Stimulated activated CD8-positive, alpha-beta memory T cell treated with anti-CD3 and anti-CD28 coated beads, Interleukin-4, amount 100 ng/mL, for 1 hour (primary cell): ENCODE results near the gene SBF1.
"Not testable (repeated sequence)": the region's sequence is repeated elsewhere in the genome, so short reads cannot be mapped to it uniquely, and the experiment has no call there.

ENCODE experiments used
- DNase-seq, 2 donors: peaks; one replicate each; pipeline ENCODE4 v3.0.0-alpha.2; 2020; ENCODE audit warnings: low read depth in 2 of 2, low spot score in 1 of 2

Gene SBF1

GRCh38 chr22:50434849-50435248, 40.0 kb downstream of the SBF1 start:
- no peak for DNase-seq

DNA sequence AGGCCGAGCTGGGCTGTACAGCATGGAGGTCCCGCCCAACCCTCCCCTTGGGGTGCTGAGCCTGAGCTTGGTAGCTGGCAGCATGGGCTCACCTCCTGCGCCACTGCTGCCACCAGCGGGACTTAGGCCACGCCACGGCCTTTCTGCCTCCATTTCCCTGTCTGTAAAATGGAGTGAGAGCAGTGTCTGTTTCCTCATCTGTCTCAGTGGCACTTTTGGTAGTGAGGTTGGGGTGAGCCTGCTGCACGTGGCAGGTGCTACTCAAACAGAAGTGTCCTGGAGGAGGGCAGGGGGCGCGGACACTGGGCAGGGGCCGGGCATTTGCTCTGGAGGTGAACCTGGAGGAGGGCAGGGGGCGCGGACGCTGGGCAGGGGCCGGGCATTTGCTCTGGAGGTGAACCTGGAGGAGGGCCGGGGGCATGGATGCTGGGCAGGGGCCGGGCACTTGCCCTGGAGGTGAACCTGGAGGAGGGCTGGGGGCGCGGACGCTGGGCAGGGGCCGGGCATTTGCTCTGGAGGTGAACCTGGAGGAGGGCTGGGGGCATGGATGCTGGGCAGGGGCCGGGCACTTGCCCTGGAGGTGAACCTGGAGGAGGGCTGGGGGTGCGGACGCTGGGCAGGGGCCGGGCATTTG, 41.8 kb downstream of the SBF1 start:
- not testable (repeated sequence) for DNase-seq

GRCh38 chr22:50432131-50432876, 42.5 kb downstream of the SBF1 start:
- DNase-seq: no peak

DNA sequence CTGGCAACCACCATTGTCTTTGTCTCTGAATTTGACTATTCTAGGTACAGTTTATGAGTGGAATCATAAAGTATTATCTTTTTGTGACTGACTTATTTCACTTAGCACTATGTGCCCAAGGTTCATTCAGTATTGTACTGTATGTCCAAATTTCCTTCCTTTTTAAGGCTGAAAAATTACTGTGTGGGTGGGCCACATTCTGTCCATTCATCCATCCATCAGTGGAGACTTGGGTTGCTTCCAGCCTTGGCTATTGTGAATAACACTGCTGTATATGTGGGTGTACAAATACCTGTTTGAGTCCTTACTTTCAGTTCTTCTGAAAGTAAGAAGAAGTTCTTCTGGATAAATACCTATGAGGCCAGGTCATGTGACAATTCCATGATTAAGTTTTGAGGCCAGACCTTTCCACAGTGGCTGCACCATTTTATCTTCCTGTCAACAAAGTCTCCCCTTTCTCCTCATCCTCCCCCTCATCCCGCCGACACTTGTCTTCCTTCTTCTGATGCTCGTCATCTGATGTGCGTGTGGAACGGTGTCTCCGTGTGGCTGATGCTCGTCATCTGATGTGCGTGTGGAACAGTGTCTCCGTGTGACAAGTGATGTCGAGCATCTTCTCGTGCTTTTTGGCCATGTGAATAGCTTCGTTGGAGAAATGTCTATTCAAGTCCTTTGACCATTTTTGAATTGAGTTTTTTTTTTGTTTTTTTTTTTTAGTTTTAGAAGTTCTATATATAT, 49.5 kb downstream of the SBF1 start:
- no peak for DNase-seq

- no peak for DNase-seq
Measured at GRCh38 chr22:50423956-50424355, 50.9 kb downstream of the SBF1 start.

DNA sequence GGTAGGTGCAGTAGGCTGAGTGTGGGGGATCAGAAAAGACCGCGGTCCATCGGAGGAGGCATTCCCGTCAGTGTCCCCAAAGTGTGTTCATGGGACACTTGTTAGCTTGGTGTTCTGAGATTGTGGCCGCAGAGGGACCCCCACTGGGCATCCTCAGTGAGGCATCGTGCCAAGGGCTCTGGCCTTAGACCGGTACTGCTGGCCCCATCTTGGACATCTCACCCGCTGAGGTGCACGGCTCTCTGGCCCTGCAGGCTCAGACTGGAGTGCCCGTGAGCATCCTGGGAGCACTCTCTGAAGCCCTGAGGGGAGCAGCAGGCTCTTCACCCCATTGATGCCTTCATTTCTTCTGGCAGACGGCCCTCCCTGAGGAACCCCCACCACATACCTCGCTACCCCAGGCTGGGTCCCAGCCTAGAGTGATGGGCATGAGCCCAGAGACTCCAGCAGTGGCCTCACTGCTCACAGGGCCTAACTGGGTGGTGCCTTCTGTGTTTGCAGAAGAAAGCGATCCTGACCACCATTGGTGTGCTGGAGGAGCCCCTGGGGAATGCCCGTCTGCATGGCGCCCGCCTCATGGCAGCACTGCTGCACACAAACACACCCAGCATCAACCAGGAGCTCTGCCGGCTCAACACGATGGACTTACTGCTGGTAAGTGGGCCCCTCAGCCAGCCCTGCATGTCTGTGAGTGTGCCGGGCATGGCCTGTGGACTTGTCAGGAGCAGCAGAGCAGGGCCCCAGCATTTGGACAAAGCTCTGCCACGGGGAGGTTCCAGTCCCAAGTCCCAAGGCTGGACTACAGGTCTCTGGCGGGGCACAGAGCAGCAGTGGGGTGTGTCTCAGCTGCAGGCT, 51.6 kb downstream of the SBF1 start:
- DNase-seq: no peak

DNA sequence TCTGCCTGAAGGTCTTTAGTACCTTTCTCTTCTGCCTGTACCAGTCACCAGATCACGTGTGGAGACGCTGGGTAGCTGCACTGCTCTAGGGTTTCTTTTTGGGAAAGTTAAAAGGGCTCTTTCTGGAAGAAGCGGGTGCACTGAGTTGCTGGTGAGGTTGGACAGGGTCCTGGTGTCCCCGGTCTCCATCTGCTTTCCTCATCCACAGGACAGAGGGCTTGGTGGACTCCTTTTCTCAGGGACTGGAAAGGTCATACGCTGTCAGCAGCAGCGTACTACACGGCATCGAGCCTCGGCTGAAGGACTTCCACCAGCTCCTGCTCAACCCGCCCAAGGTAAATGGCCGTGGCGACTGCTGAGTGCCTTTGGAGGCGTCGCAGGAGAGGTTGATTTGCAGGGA, 52.8 kb downstream of the SBF1 start:
- DNase-seq: no peak

DNA sequence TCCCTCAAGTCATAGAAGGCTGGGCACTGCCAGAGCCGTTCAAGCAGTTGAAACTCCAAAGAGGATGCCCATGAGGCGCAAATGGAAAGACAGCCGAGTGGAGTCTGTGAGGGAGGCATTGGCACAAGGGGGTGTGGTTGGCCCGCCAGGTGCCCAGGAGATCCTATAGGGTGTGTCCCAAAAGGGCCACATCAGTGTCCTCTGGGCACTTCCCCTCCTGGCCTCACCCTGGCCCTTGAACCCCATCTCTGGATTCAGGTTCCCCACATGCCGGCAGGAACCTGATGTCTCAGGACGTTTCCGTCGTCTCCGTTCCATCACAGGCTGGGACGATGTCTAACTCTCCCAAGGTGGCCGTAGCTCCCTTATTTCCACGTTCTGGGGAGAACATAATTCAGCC, 54.3 kb downstream of the SBF1 start:
- no peak for DNase-seq

DNA sequence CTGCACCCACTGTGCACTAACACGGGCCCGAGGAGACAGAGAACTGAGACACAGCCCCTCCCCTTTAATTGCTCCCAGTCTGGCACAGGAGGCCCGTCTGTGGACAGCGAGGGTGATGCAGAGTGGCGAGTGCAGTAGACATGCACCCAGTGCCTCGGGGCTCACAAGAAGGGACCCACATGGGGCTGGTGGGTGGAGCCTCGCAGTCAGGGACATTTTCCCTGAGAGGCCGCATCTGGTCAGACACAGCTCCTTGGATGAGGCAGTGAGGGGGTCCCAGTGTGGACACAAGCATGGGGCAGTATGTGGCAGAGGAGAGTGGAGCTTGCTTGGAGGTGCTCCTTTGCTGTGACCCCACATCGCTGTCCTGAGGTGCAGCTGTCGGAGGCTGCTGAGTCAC, 54.8 kb downstream of the SBF1 start:
- no peak for DNase-seq

DNA sequence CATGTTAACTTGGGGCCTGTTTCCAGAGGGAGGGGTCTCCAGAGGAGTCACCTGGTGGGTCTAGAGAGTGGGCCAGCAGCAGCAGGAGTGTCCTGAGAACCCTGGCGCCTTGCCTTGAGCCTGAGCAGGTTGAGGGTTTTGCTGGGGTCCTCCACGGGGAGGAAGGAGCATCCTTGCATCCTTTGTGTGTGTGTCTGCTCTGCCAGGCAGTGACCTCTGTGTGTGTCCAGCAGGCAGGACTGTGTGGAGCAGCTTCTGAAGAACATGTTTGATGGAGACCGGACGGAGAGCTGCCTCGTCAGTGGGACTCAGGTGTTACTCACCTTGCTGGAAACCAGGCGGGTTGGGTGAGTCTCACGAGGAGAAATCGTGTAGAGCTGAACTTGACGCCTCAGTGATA, 55.7 kb downstream of the SBF1 start:
- no peak for DNase-seq

- no peak for DNase-seq
Measured at GRCh38 chr22:50418624-50419023, 56.2 kb downstream of the SBF1 start.

DNA sequence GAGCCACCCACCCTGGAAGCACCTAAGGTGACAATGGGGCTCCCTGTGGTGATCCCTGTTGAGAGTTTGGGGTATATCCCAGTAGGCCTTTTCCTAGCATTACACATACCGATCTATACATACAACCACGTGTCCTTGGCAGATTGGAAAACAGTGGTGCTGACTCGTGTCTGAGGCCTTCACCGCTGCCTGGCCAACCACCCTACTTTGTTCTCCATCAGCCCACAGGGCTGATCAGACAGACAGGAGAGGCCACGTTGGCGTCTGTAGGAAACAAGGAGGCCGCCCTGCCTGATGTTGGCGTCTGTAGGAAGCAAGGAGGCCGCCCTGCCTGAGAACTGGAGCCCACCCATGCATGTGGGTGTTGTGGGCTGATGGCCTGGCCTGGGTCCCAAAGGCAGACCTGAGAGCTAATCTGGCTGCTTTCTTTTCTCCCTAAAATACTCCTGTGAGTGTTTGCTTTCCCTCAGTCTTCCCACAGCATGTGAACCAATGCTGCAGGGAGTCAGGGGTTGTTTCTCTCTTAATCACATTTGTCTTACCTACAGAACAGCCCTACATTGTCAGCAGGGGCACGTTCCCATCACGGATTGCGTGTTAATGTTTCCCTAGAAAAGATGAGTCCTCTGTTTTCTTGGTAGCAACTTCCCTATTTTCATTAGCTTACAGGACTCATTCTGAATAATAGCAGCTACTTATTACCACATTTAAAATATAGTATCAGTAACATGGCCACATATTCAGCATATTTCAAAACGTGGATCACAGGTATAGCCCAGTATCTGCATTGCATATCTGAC, 57.2 kb downstream of the SBF1 start:
- DNase-seq: no peak

GRCh38 chr22:50416996-50417395, 57.8 kb downstream of the SBF1 start:
- DNase-seq: no peak

DNA sequence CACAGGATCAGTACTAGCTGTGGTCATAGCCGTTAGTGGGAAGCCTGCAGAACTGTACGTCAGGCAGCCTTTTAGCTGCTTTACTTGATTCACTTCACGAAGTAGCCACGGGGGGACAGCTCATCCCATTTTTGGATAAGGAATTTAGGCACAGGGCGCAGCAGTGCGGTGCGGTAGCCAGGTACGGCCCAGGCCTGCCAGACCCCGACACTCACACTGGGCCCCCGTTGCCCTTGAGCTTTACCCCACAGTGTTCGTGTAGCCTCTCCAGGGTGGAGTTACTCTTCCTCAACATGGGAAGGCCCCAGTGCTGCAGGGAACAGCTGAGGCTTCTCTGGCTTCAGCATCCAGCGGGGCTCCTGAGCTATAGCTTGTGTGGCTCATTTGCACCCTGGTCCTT, 59.4 kb downstream of the SBF1 start:
- no peak for DNase-seq

- no peak for DNase-seq
Measured at GRCh38 chr22:50414476-50415248, 60.2 kb downstream of the SBF1 start.

GRCh38 chr22:50408954-50409353, 65.9 kb downstream of the SBF1 start:
- not testable (repeated sequence) for DNase-seq

DNA sequence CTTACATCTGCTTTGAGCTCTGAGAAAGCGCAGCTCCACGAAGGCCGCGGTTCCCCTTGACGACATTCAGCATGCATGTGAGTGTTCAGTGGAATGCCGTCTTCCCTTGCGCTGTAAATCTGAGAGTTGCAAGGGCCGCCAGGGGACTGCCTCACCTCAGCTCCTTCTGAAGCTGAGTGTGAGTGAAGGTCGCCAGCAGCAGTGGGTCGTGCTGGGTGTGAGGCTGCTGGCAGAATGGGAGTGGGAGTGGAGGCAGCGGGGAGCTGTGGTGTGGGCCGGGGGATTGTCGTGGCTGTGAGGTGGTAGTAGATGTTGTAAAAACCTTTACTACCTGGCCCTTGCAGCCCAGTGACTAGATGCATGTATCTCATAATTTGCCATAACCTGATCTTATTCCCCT, 66.5 kb downstream of the SBF1 start:
- no peak for DNase-seq

DNA sequence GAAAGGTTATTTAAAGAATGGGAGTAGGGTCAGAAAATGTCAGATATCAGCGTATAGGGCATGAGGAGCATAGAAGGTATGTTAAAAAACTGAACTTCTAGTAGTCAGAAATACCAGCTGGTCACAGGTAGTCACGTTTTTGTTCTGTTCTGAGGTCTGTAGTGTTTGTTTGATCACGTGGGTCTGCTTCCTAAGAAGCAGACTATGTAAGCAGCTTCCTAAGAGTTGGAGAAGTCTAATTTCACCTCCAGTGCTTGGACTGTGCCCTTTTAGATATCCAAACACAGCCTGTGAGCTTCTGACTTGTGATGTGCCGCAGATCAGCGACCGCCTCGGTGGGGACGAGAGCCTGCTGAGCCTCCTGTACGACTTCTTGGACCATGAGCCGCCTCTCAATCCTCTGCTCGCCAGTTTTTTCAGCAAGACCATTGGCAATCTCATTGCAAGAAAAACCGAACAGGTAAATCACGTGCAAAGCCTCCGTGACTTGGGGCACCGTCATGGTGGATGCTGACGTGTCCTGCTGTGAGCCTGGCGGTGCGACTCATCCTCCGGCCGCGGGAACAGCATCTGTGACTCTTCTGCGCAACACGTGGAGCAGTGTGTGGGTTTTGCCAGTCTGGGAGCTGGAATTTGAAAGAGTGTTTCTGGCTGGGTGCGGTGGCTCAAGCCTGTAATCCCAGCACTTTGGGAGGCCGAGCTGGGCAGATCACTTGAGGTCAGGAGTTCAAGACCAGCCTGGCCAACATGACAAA, 68.2 kb downstream of the SBF1 start:
- DNase-seq: no peak

DNA sequence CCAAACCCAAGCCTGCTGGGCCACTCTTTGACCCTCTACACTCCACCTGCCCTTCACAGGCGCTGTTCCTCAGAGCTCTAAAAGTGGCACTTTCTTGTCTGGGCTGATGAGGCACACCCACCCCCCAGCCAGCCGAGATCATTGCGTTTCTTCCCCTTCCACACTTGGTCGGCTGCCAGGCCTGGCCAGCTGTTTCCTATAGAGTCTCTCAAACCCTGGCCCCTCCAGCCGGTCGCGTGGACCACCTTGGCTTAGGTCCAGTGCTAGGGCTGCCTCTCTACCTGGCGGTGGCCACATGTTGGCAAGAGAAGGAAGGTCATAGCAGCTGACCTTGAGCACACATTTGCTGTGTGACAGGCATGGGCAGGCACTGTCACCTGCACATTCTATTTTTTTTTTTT, 71.1 kb downstream of the SBF1 start:
- no peak for DNase-seq
